ENCODE measurements around the gene MAML3. TPM values are rescaled to one million over a fixed set of nuclear protein-coding genes. Genes with fewer than 3 reads are reported as not detected.

The MAML3 gene
- total RNA-seq, 1 donor from 2014 or later = 59.4 TPM

DNA sequence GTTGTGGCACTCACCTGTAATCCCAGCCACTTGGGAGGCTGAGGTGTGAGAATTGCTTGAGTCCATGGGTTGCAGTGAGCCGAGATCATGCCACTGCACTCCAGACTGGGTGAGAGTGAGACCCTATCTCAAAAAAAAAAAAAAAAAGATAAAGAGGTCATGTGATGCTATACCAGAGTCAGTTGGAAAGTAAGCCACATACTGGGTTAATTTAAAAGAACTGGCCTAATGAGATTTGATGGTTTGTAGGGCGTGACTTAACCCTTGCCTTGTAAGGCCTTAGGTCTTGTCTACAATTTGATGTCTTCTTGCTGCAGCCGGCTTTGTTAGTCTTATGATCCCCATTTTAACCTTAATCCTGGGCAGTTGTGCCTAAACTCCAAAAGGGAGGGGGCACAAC, 483.2 kb downstream of the MAML3 start:
- Mint-ChIP-seq H3K4me3 (ENCODE audit: unreplicated experiment) (no peak overlapping the region), H3K27me3 (ENCODE audit: unreplicated experiment) (peaks cover 1% of the 10 kb centered on the region), H3K9me3 (ENCODE audit: unreplicated experiment) (no peaks in the 10 kb centered on the region), H3K27ac (ENCODE audit: unreplicated experiment) (no peak overlapping the region), H3K4me1 (ENCODE audit: low read depth, unreplicated experiment) (peaks cover 12% of the 10 kb centered on the region), H3K36me3 (ENCODE audit: unreplicated experiment) (no peaks in the 10 kb centered on the region)
- TF ChIP-seq CTCF (IDR thresholded peaks at IDR 0.05; ENCODE audit: partially characterized antibody, unreplicated experiment) = no peak
- DNase-seq = no peak

- Mint-ChIP-seq H3K9me3 (ENCODE audit: unreplicated experiment) (no peaks in the 10 kb centered on the region), H3K4me1 (ENCODE audit: low read depth, unreplicated experiment) (peaks cover 17% of the 10 kb centered on the region), H3K27me3 (ENCODE audit: unreplicated experiment) (peaks cover 1% of the 10 kb centered on the region), H3K27ac (ENCODE audit: unreplicated experiment) (no peak overlapping the region), H3K36me3 (ENCODE audit: unreplicated experiment) (no peaks in the 10 kb centered on the region), H3K4me3 (ENCODE audit: unreplicated experiment) (no peak overlapping the region)
- no peak for TF ChIP-seq CTCF (IDR thresholded peaks at IDR 0.05; ENCODE audit: partially characterized antibody, unreplicated experiment)
- no peak for DNase-seq
Observed at GRCh38 chr4:139669890-139670289, 484.1 kb downstream of the MAML3 start.

DNA sequence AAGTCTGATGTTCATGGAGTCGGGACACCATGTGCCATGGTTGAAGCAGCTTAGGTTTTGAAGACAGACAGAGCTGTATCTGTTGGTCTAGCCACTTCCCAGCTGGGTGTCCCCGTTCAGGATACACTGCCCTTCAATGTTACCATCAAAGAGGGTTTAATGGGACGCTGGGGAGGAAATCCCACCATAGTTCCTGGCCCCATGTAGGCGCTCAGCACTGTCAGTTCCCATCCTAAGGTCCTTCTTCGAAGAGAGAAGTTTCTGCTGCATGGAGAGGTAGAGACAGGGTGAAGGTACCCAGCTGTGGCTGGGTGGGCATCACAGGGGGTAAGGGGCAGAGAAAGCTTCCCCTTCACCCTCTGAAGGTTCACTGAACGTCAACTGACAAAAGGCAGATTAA, 484.6 kb downstream of the MAML3 start:
- Mint-ChIP-seq H3K27me3 (ENCODE audit: unreplicated experiment) (peaks cover 1% of the 10 kb centered on the region), H3K4me3 (ENCODE audit: unreplicated experiment) (no peak overlapping the region), H3K27ac (ENCODE audit: unreplicated experiment) (no peak overlapping the region), H3K36me3 (ENCODE audit: unreplicated experiment) (no peaks in the 10 kb centered on the region), H3K9me3 (ENCODE audit: unreplicated experiment) (no peaks in the 10 kb centered on the region), H3K4me1 (ENCODE audit: low read depth, unreplicated experiment) (peaks cover 17% of the 10 kb centered on the region)
- TF ChIP-seq CTCF (IDR thresholded peaks at IDR 0.05; ENCODE audit: partially characterized antibody, unreplicated experiment) = no peak
- DNase-seq = no peak

DNA sequence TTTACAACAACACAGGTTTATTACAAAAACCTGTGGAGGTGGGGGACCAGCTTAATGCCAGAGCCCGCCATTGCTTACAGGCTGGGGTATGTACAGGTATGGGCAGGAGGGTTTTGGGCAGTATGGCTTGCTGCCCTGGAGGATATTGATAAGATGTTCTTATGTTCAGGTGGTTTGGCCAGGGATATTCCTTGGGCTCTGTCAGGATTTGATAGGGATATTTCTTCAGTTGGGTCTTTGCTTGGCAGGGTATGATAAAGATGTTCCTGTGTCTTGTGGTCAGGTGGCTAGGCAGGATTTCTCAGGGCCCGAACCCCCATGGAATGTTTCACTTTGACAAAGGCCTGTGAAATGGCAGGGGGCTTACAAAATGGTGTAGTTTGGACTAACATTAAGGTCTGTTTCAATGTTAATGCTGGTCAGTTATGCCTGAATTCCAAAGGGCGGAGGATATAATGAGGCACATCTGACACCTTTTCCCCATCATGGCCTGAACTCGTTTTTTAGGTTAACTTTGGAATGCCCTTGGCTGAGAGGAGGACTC, 485.3 kb downstream of the MAML3 start:
- H3K4me1 Mint-ChIP-seq (ENCODE audit: low read depth, unreplicated experiment) = peaks cover 20% of the 10 kb centered on the region
- H3K27ac Mint-ChIP-seq (ENCODE audit: unreplicated experiment) = no peak overlapping the region
- H3K27me3 Mint-ChIP-seq (ENCODE audit: unreplicated experiment) = peaks cover 1% of the 10 kb centered on the region
- no peak overlapping the region for H3K4me3 Mint-ChIP-seq (ENCODE audit: unreplicated experiment)
- no peak for DNase-seq
- no peak for TF ChIP-seq CTCF (IDR thresholded peaks at IDR 0.05; ENCODE audit: partially characterized antibody, unreplicated experiment)
- H3K36me3 Mint-ChIP-seq (ENCODE audit: unreplicated experiment) = no peaks in the 10 kb centered on the region
- H3K9me3 Mint-ChIP-seq (ENCODE audit: unreplicated experiment) = no peaks in the 10 kb centered on the region

DNA sequence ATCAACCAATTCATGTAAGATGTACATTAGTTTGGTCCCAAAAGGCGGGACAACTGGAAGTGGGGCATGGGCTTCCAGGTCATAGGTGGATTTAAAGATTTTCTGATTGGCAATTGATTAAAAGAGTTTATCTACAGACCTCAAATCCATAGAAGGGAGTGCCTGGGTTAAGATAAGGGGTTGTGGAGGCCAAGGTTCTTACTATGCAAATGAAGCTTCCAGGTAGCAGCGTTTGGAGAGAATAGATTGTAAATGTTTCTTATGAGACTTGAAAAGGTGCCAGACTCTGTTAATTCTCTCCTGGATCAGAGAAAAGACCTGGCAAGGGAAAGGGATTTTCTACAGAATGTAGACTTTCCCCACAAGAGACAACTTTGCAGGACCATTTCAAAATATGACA, 485.9 kb downstream of the MAML3 start:
- Mint-ChIP-seq H3K36me3 (ENCODE audit: unreplicated experiment) (no peaks in the 10 kb centered on the region), H3K9me3 (ENCODE audit: unreplicated experiment) (no peaks in the 10 kb centered on the region), H3K27me3 (ENCODE audit: unreplicated experiment) (peaks cover 1% of the 10 kb centered on the region), H3K4me3 (ENCODE audit: unreplicated experiment) (no peak overlapping the region), H3K4me1 (ENCODE audit: low read depth, unreplicated experiment) (peaks cover 20% of the 10 kb centered on the region), H3K27ac (ENCODE audit: unreplicated experiment) (no peak overlapping the region)
- no peak for DNase-seq
- TF ChIP-seq CTCF (IDR thresholded peaks at IDR 0.05; ENCODE audit: partially characterized antibody, unreplicated experiment) = no peak

Other genes starting within 250 kb of the MAML3 start
- 55.8 TPM for gene SCOC, start 219.5 kb upstream of the MAML3 start, total RNA-seq (ENCODE audit: unreplicated experiment)